Measurements from ENCODE around the gene ZNG1B. TPM values are rescaled to one million over a fixed set of nuclear protein-coding genes. Genes with fewer than 3 reads are reported as not detected.
"Not testable (repeated sequence)": the region's sequence is repeated elsewhere in the genome, so short reads cannot be mapped to it uniquely, and the experiment has no call there.

The ZNG1B gene
- total and polyA plus RNA-seq, 3 donors from 2014 or later = 27.7 to 49.4 (median 44.4) TPM

- H3K36me3 ChIP-seq (ENCODE audit: low read depth, missing control alignments); intact Hi-C loops (cut with DNase I; ENCODE audit: low total_unique reads); H3K4me1 ChIP-seq; H3K27me3 ChIP-seq; H3K9me3 ChIP-seq: not testable (repeated sequence)
- DNase-seq = peak; percentile 32
- Histone ChIP-seq H3K4me3 (peak overlapping the region; percentile 54 to 69), H3K27ac (peak overlapping the region; percentile 21 to 65)
- 0 to 1% methylated on average over 19 to 55 of the region's 71 CpGs for WGBS, 2 donors
Measured at GRCh38 chr2:113541204-113541975, 103.9 kb downstream of the ZNG1B start.

GRCh38 chr2:113541976-113542485, 104.5 kb downstream of the ZNG1B start:
- DNase-seq; H3K9me3 ChIP-seq; H3K27ac ChIP-seq; H3K36me3 ChIP-seq (ENCODE audit: low read depth, missing control alignments); H3K27me3 ChIP-seq; intact Hi-C loops (cut with DNase I; ENCODE audit: low total_unique reads); H3K4me1 ChIP-seq: not testable (repeated sequence)
- WGBS, 2 donors = 1 to 3% methylated on average over 13 to 44 of the region's 64 CpGs
- peak overlapping the region; percentile 54 to 69 for H3K4me3 ChIP-seq

- DNase-seq; H3K36me3 ChIP-seq (ENCODE audit: low read depth, missing control alignments); H3K4me3 ChIP-seq; intact Hi-C loops (cut with DNase I; ENCODE audit: low total_unique reads); H3K27ac ChIP-seq; H3K4me1 ChIP-seq; H3K27me3 ChIP-seq; H3K9me3 ChIP-seq: not testable (repeated sequence)
- WGBS, 2 donors = 0 to 15% methylated on average over 1 to 6 of the region's 9 CpGs
Measured at GRCh38 chr2:113542529-113542928, 105.0 kb downstream of the ZNG1B start.

Other genes with a start within 250 kb of the ZNG1B start
- gene PAX8, start 158.8 kb upstream of the ZNG1B start, total RNA-seq = 1 to 10 TPM; 4.7 to 5.4 TPM
- 22.3 TPM for gene PAX8, start 158.8 kb upstream of the ZNG1B start, polyA plus RNA-seq (ENCODE audit: insufficient read depth, low read depth, low replicate concordance)
- gene FOXD4L1, start 61.0 kb downstream of the ZNG1B start, total RNA-seq = under 1 TPM; 0.19 to 0.55 TPM
- gene FOXD4L1, start 61.0 kb downstream of the ZNG1B start, polyA plus RNA-seq (ENCODE audit: insufficient read depth, low read depth, low replicate concordance) = not detected
- gene RABL2A, start 189.6 kb downstream of the ZNG1B start, total RNA-seq = 10 to 100 TPM; 31.9 to 41.7 TPM
- gene RABL2A, start 189.6 kb downstream of the ZNG1B start, polyA plus RNA-seq (ENCODE audit: insufficient read depth, low read depth, low replicate concordance) = 36.3 TPM

Measured in testis (tissue), 3 donors.